ENCODE data around the gene DENND5A.

DNA sequence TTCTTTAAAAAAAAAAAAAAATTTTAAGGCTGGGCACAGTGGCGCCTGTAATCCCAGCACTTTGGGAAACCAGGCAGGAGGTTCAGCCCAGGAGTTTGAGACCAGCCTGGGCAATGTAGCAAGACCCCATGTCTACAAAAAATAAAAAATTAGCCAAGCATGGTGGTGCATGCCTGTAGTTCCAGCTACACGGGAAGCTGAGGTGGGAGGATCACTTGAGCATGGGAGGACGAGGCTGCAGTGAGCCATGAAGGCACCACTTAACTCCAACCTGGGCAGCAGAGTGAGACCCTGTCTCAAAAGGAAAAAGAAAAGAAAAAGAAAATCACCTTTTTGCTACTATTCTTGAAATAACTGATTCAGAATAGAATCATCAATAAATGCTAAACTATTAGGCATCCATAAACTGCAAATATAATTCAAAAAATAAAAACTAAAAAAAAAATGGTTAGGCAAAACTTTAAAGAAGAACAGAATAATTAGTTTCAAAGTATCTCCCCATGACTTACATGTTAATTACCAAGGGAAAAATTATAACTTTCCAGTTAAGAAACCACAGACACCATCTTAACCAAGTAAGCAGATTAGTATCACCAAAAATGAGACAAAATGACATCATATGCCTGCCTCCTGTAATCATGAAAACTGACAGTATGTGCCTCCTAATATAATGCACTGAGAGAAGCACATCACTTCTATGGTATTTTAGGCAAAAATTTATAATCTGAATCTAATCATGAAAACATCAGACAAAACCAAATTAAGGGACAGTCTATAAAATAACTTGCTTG, 63.6 kb downstream of the DENND5A start:
- TF ChIP-seq, protein P1, sequence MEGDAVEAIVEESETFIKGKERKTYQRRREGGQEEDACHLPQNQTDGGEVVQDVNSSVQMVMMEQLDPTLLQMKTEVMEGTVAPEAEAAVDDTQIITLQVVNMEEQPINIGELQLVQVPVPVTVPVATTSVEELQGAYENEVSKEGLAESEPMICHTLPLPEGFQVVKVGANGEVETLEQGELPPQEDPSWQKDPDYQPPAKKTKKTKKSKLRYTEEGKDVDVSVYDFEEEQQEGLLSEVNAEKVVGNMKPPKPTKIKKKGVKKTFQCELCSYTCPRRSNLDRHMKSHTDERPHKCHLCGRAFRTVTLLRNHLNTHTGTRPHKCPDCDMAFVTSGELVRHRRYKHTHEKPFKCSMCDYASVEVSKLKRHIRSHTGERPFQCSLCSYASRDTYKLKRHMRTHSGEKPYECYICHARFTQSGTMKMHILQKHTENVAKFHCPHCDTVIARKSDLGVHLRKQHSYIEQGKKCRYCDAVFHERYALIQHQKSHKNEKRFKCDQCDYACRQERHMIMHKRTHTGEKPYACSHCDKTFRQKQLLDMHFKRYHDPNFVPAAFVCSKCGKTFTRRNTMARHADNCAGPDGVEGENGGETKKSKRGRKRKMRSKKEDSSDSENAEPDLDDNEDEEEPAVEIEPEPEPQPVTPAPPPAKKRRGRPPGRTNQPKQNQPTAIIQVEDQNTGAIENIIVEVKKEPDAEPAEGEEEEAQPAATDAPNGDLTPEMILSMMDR (IDR thresholded peaks at IDR 0.05; ENCODE audit: borderline replicate concordance, extremely low read depth, low read length, poor library complexity, severe bottlenecking): no peak
- TF ChIP-seq EZH2 (IDR thresholded peaks at IDR 0.05; ENCODE audit: borderline replicate concordance, low read depth, low read length, severe bottlenecking): no peak
